KMS-11 (cell line): ENCODE measurements around the gene NYAP1.
"Not testable (repeated sequence)": the region's sequence is repeated elsewhere in the genome, so short reads cannot be mapped to it uniquely, and the experiment has no call there.

Source experiments
- H2AFZ ChIP-seq: fragments of 200-600 bp; sonication (generic); 2 replicates; pipeline ENCODE4 v1.6.1; 2016; ENCODE audit warnings: antibody characterized with exemption, mixed run types, low read depth
- H3K27ac ChIP-seq: fragments of 200-600 bp; sonication (generic); 2 replicates; pipeline ENCODE4 v1.6.1; 2016; ENCODE audit warnings: mild to moderate bottlenecking, mixed run types
- H3K27me3 ChIP-seq: fragments of 200-600 bp; sonication (generic); 2 replicates; pipeline ENCODE4 v1.6.1; 2017; ENCODE audit warnings: mild to moderate bottlenecking, low read depth, mixed run types, moderate library complexity; ENCODE audit not compliant: insufficient read depth
- H3K36me3 ChIP-seq: fragments of 200-600 bp; sonication (generic); 2 replicates; pipeline ENCODE4 v1.6.1; 2017; ENCODE audit warnings: mild to moderate bottlenecking, mixed run types; ENCODE audit not compliant: insufficient read depth
- H3K4me1 ChIP-seq: fragments of 200-600 bp; sonication (generic); 2 replicates; pipeline ENCODE4 v1.6.1; 2016; ENCODE audit warnings: mild to moderate bottlenecking, low read depth, mixed run types; ENCODE audit not compliant: poor library complexity, severe bottlenecking
- H3K4me2 ChIP-seq: fragments of 200-600 bp; sonication (generic); 2 replicates; pipeline ENCODE4 v1.7.0; 2016; ENCODE audit warnings: mild to moderate bottlenecking, mixed run types
- H3K4me3 ChIP-seq: fragments of 200-600 bp; sonication (generic); IDR thresholded peaks from 2 replicates; pipeline ENCODE4 v1.6.1; 2017; ENCODE audit warnings: low read depth, low read length, mixed read lengths; ENCODE audit not compliant: insufficient read depth
- H3K79me2 ChIP-seq: fragments of 200-600 bp; sonication (generic); 2 replicates; pipeline ENCODE4 v1.6.1; 2016; ENCODE audit warnings: low read depth, mixed run types; ENCODE audit not compliant: insufficient read depth
- H3K9ac ChIP-seq: fragments of 200-600 bp; sonication (generic); 2 replicates; pipeline ENCODE4 v1.6.1; 2016; ENCODE audit warnings: mild to moderate bottlenecking, mixed run types
- H4K20me1 ChIP-seq: fragments of 200-600 bp; sonication (generic); 2 replicates; pipeline ENCODE4 v1.6.1; 2016; ENCODE audit warnings: mild to moderate bottlenecking, mixed run types; ENCODE audit not compliant: insufficient read depth
- TF ChIP-seq, protein P1 (sequence below): fragments of 200-600 bp; sonication (generic); conservative IDR thresholded peaks from 2 replicates; pipeline ENCODE4 v1.6.1; 2017; ENCODE audit warnings: low read depth, mild to moderate bottlenecking, antibody characterized with exemption, low read length, moderate library complexity, mixed read lengths

NYAP1 gene

GRCh38 chr7:100449190-100449795 lies 34.4 kb upstream of the NYAP1 start:
- TF ChIP-seq, protein P1, sequence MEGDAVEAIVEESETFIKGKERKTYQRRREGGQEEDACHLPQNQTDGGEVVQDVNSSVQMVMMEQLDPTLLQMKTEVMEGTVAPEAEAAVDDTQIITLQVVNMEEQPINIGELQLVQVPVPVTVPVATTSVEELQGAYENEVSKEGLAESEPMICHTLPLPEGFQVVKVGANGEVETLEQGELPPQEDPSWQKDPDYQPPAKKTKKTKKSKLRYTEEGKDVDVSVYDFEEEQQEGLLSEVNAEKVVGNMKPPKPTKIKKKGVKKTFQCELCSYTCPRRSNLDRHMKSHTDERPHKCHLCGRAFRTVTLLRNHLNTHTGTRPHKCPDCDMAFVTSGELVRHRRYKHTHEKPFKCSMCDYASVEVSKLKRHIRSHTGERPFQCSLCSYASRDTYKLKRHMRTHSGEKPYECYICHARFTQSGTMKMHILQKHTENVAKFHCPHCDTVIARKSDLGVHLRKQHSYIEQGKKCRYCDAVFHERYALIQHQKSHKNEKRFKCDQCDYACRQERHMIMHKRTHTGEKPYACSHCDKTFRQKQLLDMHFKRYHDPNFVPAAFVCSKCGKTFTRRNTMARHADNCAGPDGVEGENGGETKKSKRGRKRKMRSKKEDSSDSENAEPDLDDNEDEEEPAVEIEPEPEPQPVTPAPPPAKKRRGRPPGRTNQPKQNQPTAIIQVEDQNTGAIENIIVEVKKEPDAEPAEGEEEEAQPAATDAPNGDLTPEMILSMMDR: no peak
- no peaks in the 10 kb centered on the region; the same call in 1 of the 2 replicates for H3K27me3 ChIP-seq
- H3K4me2 ChIP-seq: no peak overlapping the region
- no peak overlapping the region for H3K27ac ChIP-seq
- no peaks in the 10 kb centered on the region for H3K79me2 ChIP-seq
- no peak overlapping the region for H2AFZ ChIP-seq
- peaks cover 4% of the 10 kb centered on the region for H3K4me1 ChIP-seq
- H3K9ac ChIP-seq: no peak overlapping the region
- H3K4me3 ChIP-seq: no peak overlapping the region
- no peaks in the 10 kb centered on the region for H4K20me1 ChIP-seq
- no peaks in the 10 kb centered on the region for H3K36me3 ChIP-seq

DNA sequence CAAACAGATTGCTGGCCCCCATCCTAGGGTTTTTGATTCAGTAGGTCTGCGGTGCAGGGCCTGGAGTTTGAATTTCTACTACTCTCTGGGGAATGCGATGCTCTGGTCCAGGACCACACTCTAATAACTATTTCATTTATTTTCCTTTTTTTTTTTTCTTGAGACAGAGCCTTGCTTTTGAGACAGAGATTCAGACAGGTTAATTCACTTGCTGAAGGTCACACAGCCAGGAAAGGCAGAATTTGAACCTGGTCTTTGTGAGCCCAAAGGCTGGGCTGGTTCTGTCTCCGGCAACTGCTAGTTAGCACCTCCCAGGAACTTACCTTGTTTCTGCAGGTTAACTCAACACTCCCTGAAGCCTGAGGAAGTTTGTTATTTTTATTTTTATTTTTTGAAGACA lies 31.2 kb upstream of the NYAP1 start:
- Histone ChIP-seq H3K79me2 (no peaks in the 10 kb centered on the region), H3K36me3 (no peaks in the 10 kb centered on the region), H3K4me3 (no peak overlapping the region), H4K20me1 (no peaks in the 10 kb centered on the region), H3K9ac (no peak overlapping the region), H3K4me1 (peaks cover 4% of the 10 kb centered on the region), H2AFZ (no peak overlapping the region), H3K27me3 (no peaks in the 10 kb centered on the region; the same call in 1 of the 2 replicates), H3K27ac (no peak overlapping the region), H3K4me2 (no peak overlapping the region)
- TF ChIP-seq, protein P1: no peak

DNA sequence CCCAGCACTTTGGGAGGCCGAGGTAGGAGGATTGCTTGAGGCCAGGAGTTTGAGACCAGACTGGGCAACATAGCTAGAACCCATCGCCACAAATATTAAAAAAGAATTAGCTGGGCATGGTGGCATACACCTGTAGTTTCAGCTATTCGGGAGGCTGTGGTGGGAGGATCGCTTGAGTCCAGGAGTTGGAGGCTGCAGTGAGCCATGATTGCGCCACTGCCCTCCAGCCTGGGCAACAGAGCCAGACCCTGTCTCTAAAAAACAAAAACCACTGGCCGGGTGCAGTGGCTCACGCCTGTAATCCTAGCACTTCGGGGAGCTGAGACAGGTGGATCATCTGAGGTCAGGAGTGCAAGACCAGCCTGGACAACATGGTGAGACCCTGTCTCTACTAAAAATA lies 29.9 kb upstream of the NYAP1 start:
- not testable (repeated sequence) for H3K4me1 ChIP-seq, H3K4me2 ChIP-seq, H3K79me2 ChIP-seq, H3K4me3 ChIP-seq, H3K27ac ChIP-seq, H4K20me1 ChIP-seq, H3K27me3 ChIP-seq, H2AFZ ChIP-seq, H3K36me3 ChIP-seq, H3K9ac ChIP-seq

DNA sequence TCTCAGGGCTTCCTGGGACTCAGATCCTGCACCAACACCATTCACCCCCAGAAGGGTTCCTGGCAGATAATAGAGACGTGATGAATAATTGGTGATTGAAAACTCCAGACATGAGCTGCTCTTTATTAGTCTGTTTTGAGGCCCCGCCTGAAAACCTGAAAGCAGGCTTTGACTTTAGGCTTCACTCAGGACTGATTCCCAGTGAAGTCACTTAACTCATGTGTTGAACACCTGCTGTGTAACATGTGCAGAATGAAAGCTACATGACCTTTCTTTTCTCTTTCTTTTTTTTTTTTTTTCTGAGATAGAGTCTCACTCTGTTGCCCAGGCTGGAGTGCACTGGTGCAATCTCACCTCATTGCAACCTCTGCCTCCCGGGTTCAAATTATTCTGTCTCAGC lies 28.5 kb upstream of the NYAP1 start:
- H4K20me1 ChIP-seq: no peaks in the 10 kb centered on the region
- no peaks in the 10 kb centered on the region for H3K79me2 ChIP-seq
- peaks cover 4% of the 10 kb centered on the region for H3K4me1 ChIP-seq
- H3K9ac ChIP-seq: no peak overlapping the region
- TF ChIP-seq, protein P1: no peak
- H3K27ac ChIP-seq: no peak overlapping the region
- H3K4me2 ChIP-seq: no peak overlapping the region
- H2AFZ ChIP-seq: no peak overlapping the region
- H3K27me3 ChIP-seq: no peaks in the 10 kb centered on the region; the same call in 1 of the 2 replicates
- H3K36me3 ChIP-seq: no peaks in the 10 kb centered on the region
- H3K4me3 ChIP-seq: no peak overlapping the region

DNA sequence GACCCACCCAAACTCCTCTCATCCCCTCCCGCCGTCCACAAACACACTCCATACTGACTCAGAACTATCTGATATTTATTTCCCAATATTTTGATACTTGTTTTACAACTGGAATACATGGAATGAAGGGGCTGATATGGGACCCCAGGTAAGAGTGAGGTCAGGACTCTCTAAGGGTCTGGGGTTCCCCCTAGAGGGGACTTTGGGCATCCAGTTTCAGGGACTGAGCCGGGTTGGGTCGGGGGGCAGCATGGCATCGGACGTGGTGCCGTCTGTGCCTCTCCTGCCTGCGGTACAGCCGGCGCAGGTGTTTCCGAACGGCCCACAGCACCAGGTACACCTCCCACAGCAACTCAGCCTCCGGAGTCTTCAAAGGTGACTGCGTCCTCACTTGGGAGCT lies 27.2 kb upstream of the NYAP1 start:
- H3K27ac ChIP-seq: no peak overlapping the region
- no peaks in the 10 kb centered on the region for H3K36me3 ChIP-seq
- H3K27me3 ChIP-seq: no peaks in the 10 kb centered on the region; the same call in 1 of the 2 replicates
- no peaks in the 10 kb centered on the region for H3K4me1 ChIP-seq
- no peak overlapping the region for H2AFZ ChIP-seq
- no peaks in the 10 kb centered on the region for H4K20me1 ChIP-seq
- H3K4me3 ChIP-seq: no peak overlapping the region
- H3K9ac ChIP-seq: no peak overlapping the region
- no peaks in the 10 kb centered on the region for H3K79me2 ChIP-seq
- TF ChIP-seq, protein P1: no peak
- H3K4me2 ChIP-seq: no peak overlapping the region
